ENCODE measurements around the gene PEX3.
"Not testable (repeated sequence)": the region's sequence is repeated elsewhere in the genome, so short reads cannot be mapped to it uniquely, and the experiment has no call there.

Gene PEX3

DNA sequence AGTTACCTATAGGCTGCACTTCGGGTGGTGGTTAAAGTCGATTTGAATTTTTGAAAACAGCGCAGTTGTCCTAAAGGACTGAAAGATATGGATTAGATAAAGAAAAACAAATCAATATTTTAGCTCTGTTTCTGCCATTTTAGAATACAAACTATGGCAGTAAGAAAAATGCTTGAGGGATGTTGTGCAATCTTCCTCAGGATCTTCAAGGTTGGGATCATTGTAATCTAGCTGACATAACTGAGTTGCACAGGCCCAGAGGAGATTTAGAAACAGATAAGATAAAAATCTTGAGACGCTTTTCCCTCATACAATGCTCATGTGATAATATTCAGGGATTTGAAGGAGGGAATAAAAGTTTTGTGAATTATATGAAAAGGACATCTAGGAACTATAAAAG is 926 bp downstream of the PEX3 start:
- TF ChIP-seq, protein P1, sequence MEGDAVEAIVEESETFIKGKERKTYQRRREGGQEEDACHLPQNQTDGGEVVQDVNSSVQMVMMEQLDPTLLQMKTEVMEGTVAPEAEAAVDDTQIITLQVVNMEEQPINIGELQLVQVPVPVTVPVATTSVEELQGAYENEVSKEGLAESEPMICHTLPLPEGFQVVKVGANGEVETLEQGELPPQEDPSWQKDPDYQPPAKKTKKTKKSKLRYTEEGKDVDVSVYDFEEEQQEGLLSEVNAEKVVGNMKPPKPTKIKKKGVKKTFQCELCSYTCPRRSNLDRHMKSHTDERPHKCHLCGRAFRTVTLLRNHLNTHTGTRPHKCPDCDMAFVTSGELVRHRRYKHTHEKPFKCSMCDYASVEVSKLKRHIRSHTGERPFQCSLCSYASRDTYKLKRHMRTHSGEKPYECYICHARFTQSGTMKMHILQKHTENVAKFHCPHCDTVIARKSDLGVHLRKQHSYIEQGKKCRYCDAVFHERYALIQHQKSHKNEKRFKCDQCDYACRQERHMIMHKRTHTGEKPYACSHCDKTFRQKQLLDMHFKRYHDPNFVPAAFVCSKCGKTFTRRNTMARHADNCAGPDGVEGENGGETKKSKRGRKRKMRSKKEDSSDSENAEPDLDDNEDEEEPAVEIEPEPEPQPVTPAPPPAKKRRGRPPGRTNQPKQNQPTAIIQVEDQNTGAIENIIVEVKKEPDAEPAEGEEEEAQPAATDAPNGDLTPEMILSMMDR (IDR thresholded peaks at IDR 0.05; ENCODE audit: insufficient read depth, low read length, poor library complexity, severe bottlenecking) = no peak
- no peaks in the 10 kb centered on the region; the same call in 1 of the 2 replicates for H3K36me3 ChIP-seq (ENCODE audit: control insufficient read depth, insufficient read depth, low read length)
- no peaks in the 10 kb centered on the region for H3K27me3 ChIP-seq (replicated peaks; ENCODE audit: control insufficient read depth, insufficient read depth, low read length)
- peak overlapping the region; percentile 78 for H3K4me3 ChIP-seq (replicated peaks; ENCODE audit: low read depth, low read length)
- no peak for DNase-seq (ENCODE audit: extremely low read depth, insufficient read length)

DNA sequence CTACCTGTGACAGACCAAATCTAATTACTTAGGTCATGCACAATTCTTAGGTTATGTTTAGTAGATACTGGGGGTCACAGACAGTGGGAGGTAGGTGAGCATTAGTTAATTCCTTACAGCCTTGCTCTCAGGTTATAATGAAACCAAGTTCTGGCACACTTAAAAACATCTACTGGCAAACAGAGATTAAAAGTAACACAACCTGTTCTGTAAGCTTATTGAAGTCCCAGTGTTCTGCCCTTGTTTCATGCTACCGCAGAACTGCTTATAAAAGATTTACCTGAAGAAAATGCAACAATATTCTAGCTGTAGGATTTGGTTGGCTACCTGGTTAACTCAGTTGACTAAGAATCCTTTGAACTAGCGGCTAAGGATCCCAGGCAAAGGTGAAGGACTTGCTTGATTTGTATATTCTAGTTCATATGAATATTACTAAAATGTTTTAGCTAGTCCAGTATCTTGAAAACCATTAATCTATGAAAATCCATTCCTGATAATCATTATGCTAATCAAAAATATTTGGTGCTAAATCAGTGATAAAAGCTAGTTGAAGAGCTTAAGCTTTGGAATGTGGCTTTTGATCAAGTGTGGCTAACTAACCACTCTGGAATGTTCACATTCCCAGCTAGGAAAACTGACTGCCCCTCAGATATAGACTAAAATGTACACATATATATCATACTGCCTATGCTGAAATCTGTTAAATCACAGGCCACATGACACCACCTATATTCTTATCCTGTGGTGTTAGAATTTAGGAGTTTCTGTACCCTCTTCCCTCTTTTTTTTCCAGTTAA is 7.2 kb downstream of the PEX3 start:
- TF ChIP-seq, protein P1 (IDR thresholded peaks at IDR 0.05; ENCODE audit: insufficient read depth, low read length, poor library complexity, severe bottlenecking) = no peak
- no peaks in the 10 kb centered on the region for H3K27me3 ChIP-seq (replicated peaks; ENCODE audit: control insufficient read depth, insufficient read depth, low read length)
- DNase-seq (ENCODE audit: extremely low read depth, insufficient read length) = no peak
- no peak overlapping the region for H3K4me3 ChIP-seq (replicated peaks; ENCODE audit: low read depth, low read length)
- H3K36me3 ChIP-seq (ENCODE audit: control insufficient read depth, insufficient read depth, low read length) = no peaks in the 10 kb centered on the region; the same call in 1 of the 2 replicates

DNA sequence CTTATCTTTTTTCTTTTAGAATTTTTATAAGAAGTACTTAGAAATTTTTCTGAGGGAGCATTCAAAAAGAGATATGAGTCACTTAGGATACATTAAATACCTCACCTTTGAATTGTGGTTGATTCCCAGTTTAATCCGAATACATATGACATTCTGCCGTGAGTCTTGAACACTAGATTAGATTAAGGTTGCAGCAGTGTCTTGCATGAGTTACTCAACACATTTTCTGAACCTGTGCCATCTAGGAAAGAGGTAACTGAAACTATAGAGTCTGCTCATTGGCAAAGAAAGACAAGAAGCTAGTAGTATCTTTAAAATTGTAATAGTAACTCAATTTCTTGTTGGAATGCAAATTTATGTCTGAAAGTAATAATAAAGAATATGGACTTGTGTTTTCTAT is 14.9 kb downstream of the PEX3 start:
- no peak for DNase-seq (ENCODE audit: extremely low read depth, insufficient read length)
- no peak overlapping the region for H3K4me3 ChIP-seq (replicated peaks; ENCODE audit: low read depth, low read length)
- TF ChIP-seq, protein P1 (IDR thresholded peaks at IDR 0.05; ENCODE audit: insufficient read depth, low read length, poor library complexity, severe bottlenecking) = no peak
- H3K27me3 ChIP-seq (replicated peaks; ENCODE audit: control insufficient read depth, insufficient read depth, low read length) = no peaks in the 10 kb centered on the region
- no peaks in the 10 kb centered on the region for H3K36me3 ChIP-seq (ENCODE audit: control insufficient read depth, insufficient read depth, low read length)

DNA sequence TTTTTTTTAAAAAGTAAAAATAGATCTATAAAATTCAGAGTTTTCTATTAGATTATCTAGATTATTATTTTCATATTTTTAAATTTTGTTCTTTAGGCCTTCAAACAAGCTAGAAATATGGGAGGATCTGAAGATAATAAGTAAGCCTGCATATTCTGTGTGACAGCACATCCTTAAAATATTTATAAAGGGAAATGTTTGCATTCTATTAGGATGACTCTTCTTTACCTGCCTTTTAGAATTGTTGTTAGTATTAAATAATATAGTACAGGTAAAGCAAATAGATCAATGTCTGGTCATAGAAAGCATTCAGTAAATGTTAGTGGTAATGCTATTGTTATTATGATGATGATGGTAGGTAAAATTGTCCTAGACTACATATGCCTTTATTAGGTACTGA is 17.4 kb downstream of the PEX3 start:
- no peak for DNase-seq (ENCODE audit: extremely low read depth, insufficient read length)
- Histone ChIP-seq H3K27me3 (replicated peaks; ENCODE audit: control insufficient read depth, insufficient read depth, low read length) (no peaks in the 10 kb centered on the region), H3K36me3 (ENCODE audit: control insufficient read depth, insufficient read depth, low read length) (no peaks in the 10 kb centered on the region), H3K4me3 (replicated peaks; ENCODE audit: low read depth, low read length) (no peak overlapping the region)
- TF ChIP-seq, protein P1 (IDR thresholded peaks at IDR 0.05; ENCODE audit: insufficient read depth, low read length, poor library complexity, severe bottlenecking) = no peak

DNA sequence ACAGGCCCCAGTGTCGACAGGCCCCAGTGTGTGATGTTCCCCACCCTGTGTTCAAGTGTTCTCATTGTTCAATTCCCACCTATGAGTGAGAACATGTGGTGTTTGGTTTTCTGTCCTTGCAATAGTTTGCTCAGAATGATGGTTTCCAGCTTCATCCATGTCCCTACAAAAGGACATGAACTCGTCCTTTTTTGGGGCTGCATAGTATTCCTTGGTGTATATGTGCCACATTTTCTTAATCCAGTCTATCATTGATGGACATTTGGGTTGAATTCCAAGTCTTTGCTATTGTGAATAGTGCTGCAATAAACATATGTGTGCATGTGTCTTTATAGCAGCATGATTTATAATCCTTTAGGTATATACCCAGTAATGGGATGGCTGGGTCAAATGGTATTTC is 18.2 kb downstream of the PEX3 start:
- not testable (repeated sequence) for DNase-seq (ENCODE audit: extremely low read depth, insufficient read length); H3K36me3 ChIP-seq (ENCODE audit: control insufficient read depth, insufficient read depth, low read length); H3K27me3 ChIP-seq (replicated peaks; ENCODE audit: control insufficient read depth, insufficient read depth, low read length); H3K4me3 ChIP-seq (replicated peaks; ENCODE audit: low read depth, low read length)

DNA sequence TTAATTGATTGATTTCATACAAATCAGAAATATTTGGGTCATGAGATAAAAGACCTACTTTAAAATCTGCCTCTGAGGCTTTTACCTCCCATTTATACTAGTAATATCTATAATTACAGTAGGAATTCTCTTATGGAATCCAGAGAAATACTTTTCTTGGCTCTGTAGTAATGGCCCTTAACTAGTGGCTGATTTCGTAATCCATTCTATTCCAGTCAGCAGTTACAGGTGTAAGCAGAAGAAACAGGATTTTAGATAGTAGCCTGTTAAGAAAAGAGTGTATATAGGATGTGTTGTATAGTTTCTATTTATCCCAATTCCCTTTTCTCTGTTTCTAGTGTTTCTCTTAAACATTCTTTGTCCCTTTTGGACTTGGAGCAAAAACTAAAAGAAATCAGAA is 21.2 kb downstream of the PEX3 start:
- Histone ChIP-seq H3K4me3 (replicated peaks; ENCODE audit: low read depth, low read length) (no peak overlapping the region), H3K36me3 (ENCODE audit: control insufficient read depth, insufficient read depth, low read length) (no peaks in the 10 kb centered on the region), H3K27me3 (replicated peaks; ENCODE audit: control insufficient read depth, insufficient read depth, low read length) (no peaks in the 10 kb centered on the region)
- no peak for DNase-seq (ENCODE audit: extremely low read depth, insufficient read length)
- TF ChIP-seq, protein P1 (IDR thresholded peaks at IDR 0.05; ENCODE audit: insufficient read depth, low read length, poor library complexity, severe bottlenecking) = no peak

Data from GM06990 (cell line).